Measurements from ENCODE around the gene TEX2.

DNA sequence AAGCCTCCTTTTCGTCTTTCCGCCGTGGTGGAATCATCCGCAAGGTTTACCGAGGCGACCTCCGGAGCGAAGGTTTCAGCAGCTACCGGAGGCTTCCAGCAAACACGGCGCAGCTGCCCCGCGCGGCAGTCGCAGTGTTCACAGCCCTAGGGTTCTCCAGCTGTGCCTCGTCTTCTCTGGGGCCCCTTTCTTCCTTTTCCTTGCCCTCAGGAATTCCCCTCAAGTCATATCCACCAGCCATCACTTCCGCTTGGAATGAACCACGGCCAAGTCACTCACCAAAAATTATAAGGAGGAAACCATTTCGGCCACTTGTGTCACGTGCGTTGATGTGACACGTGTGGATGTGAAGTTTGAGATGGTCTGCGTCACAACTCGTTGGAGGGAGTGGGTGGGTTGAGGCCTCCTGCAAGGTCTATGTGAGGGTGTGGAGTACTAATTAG, 132.5 kb downstream of the TEX2 start:
- TF ChIP-seq, protein P1, sequence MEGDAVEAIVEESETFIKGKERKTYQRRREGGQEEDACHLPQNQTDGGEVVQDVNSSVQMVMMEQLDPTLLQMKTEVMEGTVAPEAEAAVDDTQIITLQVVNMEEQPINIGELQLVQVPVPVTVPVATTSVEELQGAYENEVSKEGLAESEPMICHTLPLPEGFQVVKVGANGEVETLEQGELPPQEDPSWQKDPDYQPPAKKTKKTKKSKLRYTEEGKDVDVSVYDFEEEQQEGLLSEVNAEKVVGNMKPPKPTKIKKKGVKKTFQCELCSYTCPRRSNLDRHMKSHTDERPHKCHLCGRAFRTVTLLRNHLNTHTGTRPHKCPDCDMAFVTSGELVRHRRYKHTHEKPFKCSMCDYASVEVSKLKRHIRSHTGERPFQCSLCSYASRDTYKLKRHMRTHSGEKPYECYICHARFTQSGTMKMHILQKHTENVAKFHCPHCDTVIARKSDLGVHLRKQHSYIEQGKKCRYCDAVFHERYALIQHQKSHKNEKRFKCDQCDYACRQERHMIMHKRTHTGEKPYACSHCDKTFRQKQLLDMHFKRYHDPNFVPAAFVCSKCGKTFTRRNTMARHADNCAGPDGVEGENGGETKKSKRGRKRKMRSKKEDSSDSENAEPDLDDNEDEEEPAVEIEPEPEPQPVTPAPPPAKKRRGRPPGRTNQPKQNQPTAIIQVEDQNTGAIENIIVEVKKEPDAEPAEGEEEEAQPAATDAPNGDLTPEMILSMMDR (IDR thresholded peaks at IDR 0.05), result peak in 2 of 6 experiments; percentile 2 to 8
- TF ChIP-seq POLR2A (IDR thresholded peaks at IDR 0.05), result no peak

Measured in Peyer's patch (tissue), 4 donors.